Measurements from ENCODE around the gene MIF4GD. TPM values are rescaled to one million over a fixed set of nuclear protein-coding genes. Genes with fewer than 3 reads are reported as not detected.

Gene MIF4GD
- total and polyA plus RNA-seq, 10 of the 15 experiments (the other 5 are each of a cell fraction or from before 2014, with no cell fraction given), result 22.8 to 96.2 (median 60.1) TPM

GRCh38 chr17:75240394-75241142 lies 30.5 kb downstream of the MIF4GD start (continued):
- TF ChIP-seq KAT2A (conservative IDR thresholded peaks at IDR 0.05; ENCODE audit: control insufficient read depth, low read depth, low read length) (no peak), ZNF592 (IDR thresholded peaks at IDR 0.05) (no peak), SMARCA5 (IDR thresholded peaks at IDR 0.05) (peak; percentile 29; the same call in 1 of the 2 replicates), TBL1XR1 (IDR thresholded peaks at IDR 0.05; ENCODE audit: low read depth, low read length) (no peak), YY1 (IDR thresholded peaks at IDR 0.05; ENCODE audit: low read depth, low read length) (peak; percentile 47; the same call in 1 of the 2 replicates), MEF2A (IDR thresholded peaks at IDR 0.05; ENCODE audit: insufficient read depth, low read depth, low read length) (no peak), BACH1 (IDR thresholded peaks at IDR 0.05; ENCODE audit: borderline replicate concordance) (no peak), ZNF207 (IDR thresholded peaks at IDR 0.05; ENCODE audit: borderline replicate concordance) (no peak), KDM1A (IDR thresholded peaks at IDR 0.05; ENCODE audit: borderline replicate concordance) (no peak), DPF2 (IDR thresholded peaks at IDR 0.05) (no peak), EP300 (IDR thresholded peaks at IDR 0.05; ENCODE audit: borderline replicate concordance in 1 of 2, control insufficient read depth in 1 of 2, low read depth in 2 of 2, low read length in 2 of 2) (no peak), TAF1 (IDR thresholded peaks at IDR 0.05; ENCODE audit: borderline replicate concordance, low read depth, low read length) (no peak), JUNB (IDR thresholded peaks at IDR 0.05) (no peak), REST (IDR thresholded peaks at IDR 0.05; ENCODE audit: low read depth, low read length) (no peak)
- TF ChIP-seq, protein P1, sequence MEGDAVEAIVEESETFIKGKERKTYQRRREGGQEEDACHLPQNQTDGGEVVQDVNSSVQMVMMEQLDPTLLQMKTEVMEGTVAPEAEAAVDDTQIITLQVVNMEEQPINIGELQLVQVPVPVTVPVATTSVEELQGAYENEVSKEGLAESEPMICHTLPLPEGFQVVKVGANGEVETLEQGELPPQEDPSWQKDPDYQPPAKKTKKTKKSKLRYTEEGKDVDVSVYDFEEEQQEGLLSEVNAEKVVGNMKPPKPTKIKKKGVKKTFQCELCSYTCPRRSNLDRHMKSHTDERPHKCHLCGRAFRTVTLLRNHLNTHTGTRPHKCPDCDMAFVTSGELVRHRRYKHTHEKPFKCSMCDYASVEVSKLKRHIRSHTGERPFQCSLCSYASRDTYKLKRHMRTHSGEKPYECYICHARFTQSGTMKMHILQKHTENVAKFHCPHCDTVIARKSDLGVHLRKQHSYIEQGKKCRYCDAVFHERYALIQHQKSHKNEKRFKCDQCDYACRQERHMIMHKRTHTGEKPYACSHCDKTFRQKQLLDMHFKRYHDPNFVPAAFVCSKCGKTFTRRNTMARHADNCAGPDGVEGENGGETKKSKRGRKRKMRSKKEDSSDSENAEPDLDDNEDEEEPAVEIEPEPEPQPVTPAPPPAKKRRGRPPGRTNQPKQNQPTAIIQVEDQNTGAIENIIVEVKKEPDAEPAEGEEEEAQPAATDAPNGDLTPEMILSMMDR (IDR thresholded peaks at IDR 0.05 in 2 of 3, conservative IDR thresholded peaks at IDR 0.05 in 1 of 3; ENCODE audit: control insufficient read depth in 2 of 3, extremely low read depth in 1 of 3, insufficient read depth in 1 of 3, low read depth in 3 of 3, low read length in 3 of 3), result peak; percentile 61 to 86 (median 61)
- TF ChIP-seq, protein P2, sequence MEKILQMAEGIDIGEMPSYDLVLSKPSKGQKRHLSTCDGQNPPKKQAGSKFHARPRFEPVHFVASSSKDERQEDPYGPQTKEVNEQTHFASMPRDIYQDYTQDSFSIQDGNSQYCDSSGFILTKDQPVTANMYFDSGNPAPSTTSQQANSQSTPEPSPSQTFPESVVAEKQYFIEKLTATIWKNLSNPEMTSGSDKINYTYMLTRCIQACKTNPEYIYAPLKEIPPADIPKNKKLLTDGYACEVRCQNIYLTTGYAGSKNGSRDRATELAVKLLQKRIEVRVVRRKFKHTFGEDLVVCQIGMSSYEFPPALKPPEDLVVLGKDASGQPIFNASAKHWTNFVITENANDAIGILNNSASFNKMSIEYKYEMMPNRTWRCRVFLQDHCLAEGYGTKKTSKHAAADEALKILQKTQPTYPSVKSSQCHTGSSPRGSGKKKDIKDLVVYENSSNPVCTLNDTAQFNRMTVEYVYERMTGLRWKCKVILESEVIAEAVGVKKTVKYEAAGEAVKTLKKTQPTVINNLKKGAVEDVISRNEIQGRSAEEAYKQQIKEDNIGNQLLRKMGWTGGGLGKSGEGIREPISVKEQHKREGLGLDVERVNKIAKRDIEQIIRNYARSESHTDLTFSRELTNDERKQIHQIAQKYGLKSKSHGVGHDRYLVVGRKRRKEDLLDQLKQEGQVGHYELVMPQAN (conservative IDR thresholded peaks at IDR 0.05), result no peak
